ENCODE data around the gene GAB2.

DNA sequence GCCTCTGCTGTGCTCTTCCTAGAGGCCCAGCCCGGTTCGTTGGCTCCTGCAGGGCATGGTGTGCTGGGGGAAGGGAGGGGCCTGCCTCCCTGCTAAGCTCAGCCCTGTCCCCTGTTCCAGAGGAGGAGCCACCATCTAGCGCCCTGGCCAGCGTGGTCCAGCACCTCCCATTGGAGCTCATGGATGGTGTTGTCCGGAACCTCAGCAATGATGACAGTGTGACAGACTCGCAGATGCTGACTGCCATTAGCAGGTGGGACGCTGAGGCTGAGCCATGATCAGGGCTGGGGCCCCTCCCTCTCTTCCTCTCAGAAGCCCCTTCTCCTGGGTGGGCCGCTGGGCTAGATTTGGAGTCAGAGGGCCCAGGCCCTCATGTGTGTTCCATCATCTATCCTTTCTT is 219.8 kb downstream of the GAB2 start:
- TF ChIP-seq POLR2A (IDR thresholded peaks at IDR 0.05): no peak
- TF ChIP-seq, protein P1, sequence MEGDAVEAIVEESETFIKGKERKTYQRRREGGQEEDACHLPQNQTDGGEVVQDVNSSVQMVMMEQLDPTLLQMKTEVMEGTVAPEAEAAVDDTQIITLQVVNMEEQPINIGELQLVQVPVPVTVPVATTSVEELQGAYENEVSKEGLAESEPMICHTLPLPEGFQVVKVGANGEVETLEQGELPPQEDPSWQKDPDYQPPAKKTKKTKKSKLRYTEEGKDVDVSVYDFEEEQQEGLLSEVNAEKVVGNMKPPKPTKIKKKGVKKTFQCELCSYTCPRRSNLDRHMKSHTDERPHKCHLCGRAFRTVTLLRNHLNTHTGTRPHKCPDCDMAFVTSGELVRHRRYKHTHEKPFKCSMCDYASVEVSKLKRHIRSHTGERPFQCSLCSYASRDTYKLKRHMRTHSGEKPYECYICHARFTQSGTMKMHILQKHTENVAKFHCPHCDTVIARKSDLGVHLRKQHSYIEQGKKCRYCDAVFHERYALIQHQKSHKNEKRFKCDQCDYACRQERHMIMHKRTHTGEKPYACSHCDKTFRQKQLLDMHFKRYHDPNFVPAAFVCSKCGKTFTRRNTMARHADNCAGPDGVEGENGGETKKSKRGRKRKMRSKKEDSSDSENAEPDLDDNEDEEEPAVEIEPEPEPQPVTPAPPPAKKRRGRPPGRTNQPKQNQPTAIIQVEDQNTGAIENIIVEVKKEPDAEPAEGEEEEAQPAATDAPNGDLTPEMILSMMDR (IDR thresholded peaks at IDR 0.05): no peak

Data from suprapubic skin (tissue), 3 donors.